Effector memory CD4-positive, alpha-beta T cell (primary cell): ENCODE data around the gene TSPEAR.

Experiments
- DNase-seq, 3 donors: peaks; one replicate each; pipeline ENCODE4 v3.0.0-alpha.2; 2020
- H3K27ac ChIP-seq: 2 replicates; pipeline ENCODE4 v1.7.0; 2013; ENCODE audit warnings: mild to moderate bottlenecking, low read length, moderate library complexity; ENCODE audit not compliant: insufficient read depth, poor library complexity, severe bottlenecking
- H3K27me3 ChIP-seq: replicated peaks from 2 replicates; pipeline ENCODE4 v1.7.0; 2013; ENCODE audit warnings: mild to moderate bottlenecking, low read length; ENCODE audit not compliant: insufficient read depth, control insufficient read depth, poor library complexity, severe bottlenecking
- H3K36me3 ChIP-seq: 2 replicates; pipeline ENCODE4 v1.7.0; 2013; ENCODE audit warnings: mild to moderate bottlenecking, low read length, moderate library complexity; ENCODE audit not compliant: control insufficient read depth, insufficient read depth
- H3K4me1 ChIP-seq: 2 replicates; pipeline ENCODE4 v1.7.0; 2013; ENCODE audit warnings: low read length, mild to moderate bottlenecking; ENCODE audit not compliant: control insufficient read depth, insufficient read depth, poor library complexity, severe bottlenecking
- H3K4me3 ChIP-seq: 2 replicates; pipeline ENCODE4 v1.7.0; 2013; ENCODE audit warnings: low read length, low read depth, mild to moderate bottlenecking; ENCODE audit not compliant: insufficient read depth, poor library complexity, severe bottlenecking
- H3K9me3 ChIP-seq: 2 replicates; pipeline ENCODE4 v1.7.0; 2013; ENCODE audit warnings: mild to moderate bottlenecking, low read length, moderate library complexity; ENCODE audit not compliant: control insufficient read depth
- total RNA-seq, 3 donors: gene quantifications; one replicate each; lab custom pipeline; 2026; lab: John Stamatoyannopoulos, UW

Gene TSPEAR
- total RNA-seq = 0 to 0.09 (median 0) reads per million in 3 donors

GRCh38 chr21:44711327-44712202 is at the start of gene TSPEAR:
TSS of gene TSPEAR (minus strand) at chr21:44711572. CDS start at chr21:44711514, 58 bp downstream.
- DNase-seq = no peak
- Histone ChIP-seq H3K9me3 (no peaks in the 10 kb centered on the region), H3K36me3 (no peaks in the 10 kb centered on the region), H3K4me3 (peak within 1 kb of the TSS; percentile 12), H3K27me3 (peaks cover 57% of the 10 kb centered on the region), H3K4me1 (peaks cover 33% of the 10 kb centered on the region), H3K27ac (no peak within 1 kb of the TSS)

DNA sequence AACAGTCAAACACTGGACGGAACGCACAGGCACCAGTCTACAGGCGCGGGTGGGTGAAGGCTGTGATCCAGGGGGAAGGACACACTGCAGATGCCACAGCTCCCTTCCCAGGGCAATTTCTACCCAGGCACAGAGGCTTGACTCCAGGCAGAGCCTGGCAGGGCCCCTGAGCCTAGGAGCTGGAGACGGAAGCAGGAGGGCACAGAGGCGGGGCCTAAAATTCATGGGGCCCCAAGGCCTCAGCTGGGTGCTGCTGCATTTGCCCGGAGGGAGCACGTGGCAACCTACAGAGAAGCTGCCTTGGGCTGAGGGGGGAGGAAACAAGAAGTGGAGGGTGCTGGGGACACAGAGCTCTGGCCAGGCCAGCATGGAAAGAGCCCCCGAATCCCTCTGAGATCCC is 49.0 kb upstream of the TSPEAR start:
- H3K4me3 ChIP-seq = no peak overlapping the region
- no peak overlapping the region for H3K27ac ChIP-seq
- H3K36me3 ChIP-seq = no peaks in the 10 kb centered on the region
- no peaks in the 10 kb centered on the region for H3K9me3 ChIP-seq
- no peak for DNase-seq
- H3K27me3 ChIP-seq = no peaks in the 10 kb centered on the region
- peaks cover 7% of the 10 kb centered on the region for H3K4me1 ChIP-seq

DNA sequence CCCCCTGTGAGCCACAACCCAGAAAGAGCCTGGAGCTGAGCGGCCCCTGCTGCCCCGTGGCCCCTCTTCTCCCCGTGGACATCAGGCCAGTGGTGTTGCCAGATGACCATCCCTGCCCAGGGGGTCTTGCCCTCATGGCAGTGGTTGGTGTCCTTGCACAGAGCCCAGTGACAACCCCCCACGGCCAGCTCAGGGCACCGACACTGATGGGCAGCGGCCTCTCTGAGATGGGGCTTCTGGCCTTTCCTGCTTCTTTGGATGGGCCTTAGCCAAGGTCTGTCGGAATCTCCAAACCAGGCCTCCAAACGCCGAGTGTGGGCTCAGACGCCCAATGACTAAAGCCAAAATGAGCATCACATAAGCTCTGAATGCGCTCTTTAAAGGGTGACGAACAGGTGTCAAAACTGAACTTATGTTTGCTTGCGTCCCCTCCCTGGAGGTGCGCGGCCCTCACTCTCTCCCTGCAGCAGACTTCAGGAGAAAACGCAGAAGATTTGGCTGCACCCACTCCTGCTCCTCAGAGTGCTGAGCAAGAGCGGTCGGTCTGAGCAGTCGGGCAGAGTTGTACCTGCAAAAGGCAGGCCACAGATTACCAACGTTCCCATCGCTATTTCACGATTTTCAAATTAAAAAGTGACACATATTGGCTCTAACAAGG is 48.4 kb upstream of the TSPEAR start:
- peaks cover 1% of the 10 kb centered on the region for H3K4me1 ChIP-seq
- H3K4me3 ChIP-seq = no peak overlapping the region
- no peaks in the 10 kb centered on the region for H3K27me3 ChIP-seq
- H3K27ac ChIP-seq = no peak overlapping the region
- H3K36me3 ChIP-seq = no peaks in the 10 kb centered on the region
- DNase-seq = no peak
- H3K9me3 ChIP-seq = no peaks in the 10 kb centered on the region

GRCh38 chr21:44758781-44759627 is 47.6 kb upstream of the TSPEAR start:
- no peaks in the 10 kb centered on the region for H3K27me3 ChIP-seq
- no peak overlapping the region for H3K27ac ChIP-seq
- no peaks in the 10 kb centered on the region for H3K36me3 ChIP-seq
- H3K9me3 ChIP-seq = no peaks in the 10 kb centered on the region
- H3K4me3 ChIP-seq = no peak overlapping the region
- no peaks in the 10 kb centered on the region for H3K4me1 ChIP-seq
- DNase-seq = no peak

GRCh38 chr21:44758141-44758561 is 46.8 kb upstream of the TSPEAR start:
- H3K27me3 ChIP-seq = no peaks in the 10 kb centered on the region
- no peak overlapping the region for H3K4me3 ChIP-seq
- DNase-seq = no peak

GRCh38 chr21:44757731-44758130 is 46.4 kb upstream of the TSPEAR start:
- no peak overlapping the region for H3K4me3 ChIP-seq
- DNase-seq = no peak
- H3K4me1 ChIP-seq = no peaks in the 10 kb centered on the region
- H3K27me3 ChIP-seq = no peaks in the 10 kb centered on the region
- H3K9me3 ChIP-seq = no peaks in the 10 kb centered on the region
- no peaks in the 10 kb centered on the region for H3K36me3 ChIP-seq
- no peak overlapping the region for H3K27ac ChIP-seq

More at GRCh38 chr21:44758141-44758561, 46.8 kb upstream of the TSPEAR start:
- Histone ChIP-seq H3K9me3 (no peaks in the 10 kb centered on the region), H3K36me3 (no peaks in the 10 kb centered on the region), H3K4me1 (no peaks in the 10 kb centered on the region), H3K27ac (no peak overlapping the region)

DNA sequence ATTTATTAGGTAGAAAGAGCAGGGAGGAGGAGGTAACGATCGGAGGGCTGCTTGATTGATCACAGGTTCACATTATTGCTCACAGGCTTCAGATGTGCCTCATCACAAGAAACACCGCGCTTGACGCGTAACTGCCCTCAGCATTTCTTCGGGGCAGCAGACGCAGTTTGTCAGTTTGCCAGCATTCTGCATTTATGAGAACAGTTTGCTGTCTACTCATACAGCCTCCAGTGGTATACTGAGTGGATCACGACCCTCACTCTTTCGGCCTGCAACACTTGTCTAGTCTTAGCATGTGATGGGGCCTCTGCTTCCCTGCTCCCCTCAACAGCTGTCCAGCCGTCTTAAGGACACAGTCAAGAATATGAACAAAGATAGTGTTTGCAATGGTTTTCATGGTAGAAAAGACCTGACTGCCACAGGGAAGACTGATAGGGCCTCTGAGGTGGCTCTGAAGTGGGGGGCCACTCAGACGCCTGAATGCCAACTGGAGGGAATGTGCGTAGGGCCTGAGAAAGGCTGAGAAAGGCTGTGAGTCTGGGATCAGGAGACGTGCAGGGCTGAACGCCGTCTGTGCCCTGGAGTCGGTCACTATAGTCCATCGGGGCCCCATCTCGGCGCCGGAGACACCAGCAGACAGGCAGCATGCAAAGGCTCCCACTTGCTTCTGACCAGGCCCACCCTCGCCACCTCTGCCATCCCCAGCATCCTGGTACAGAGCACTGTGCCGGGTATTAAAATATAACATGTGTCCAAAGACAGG is 45.2 kb upstream of the TSPEAR start:
- H3K27me3 ChIP-seq = no peaks in the 10 kb centered on the region
- no peaks in the 10 kb centered on the region for H3K36me3 ChIP-seq
- H3K27ac ChIP-seq = no peak overlapping the region
- DNase-seq = no peak
- no peak overlapping the region for H3K4me3 ChIP-seq
- no peaks in the 10 kb centered on the region for H3K4me1 ChIP-seq
- no peaks in the 10 kb centered on the region for H3K9me3 ChIP-seq

- H3K9me3 ChIP-seq = no peaks in the 10 kb centered on the region
- no peak for DNase-seq
- no peak overlapping the region for H3K27ac ChIP-seq
- H3K27me3 ChIP-seq = no peaks in the 10 kb centered on the region
- no peak overlapping the region for H3K4me3 ChIP-seq
- H3K4me1 ChIP-seq = no peaks in the 10 kb centered on the region
- H3K36me3 ChIP-seq = no peaks in the 10 kb centered on the region
These were observed 43.9 kb upstream of the TSPEAR start for GRCh38 chr21:44755227-44755626.

DNA sequence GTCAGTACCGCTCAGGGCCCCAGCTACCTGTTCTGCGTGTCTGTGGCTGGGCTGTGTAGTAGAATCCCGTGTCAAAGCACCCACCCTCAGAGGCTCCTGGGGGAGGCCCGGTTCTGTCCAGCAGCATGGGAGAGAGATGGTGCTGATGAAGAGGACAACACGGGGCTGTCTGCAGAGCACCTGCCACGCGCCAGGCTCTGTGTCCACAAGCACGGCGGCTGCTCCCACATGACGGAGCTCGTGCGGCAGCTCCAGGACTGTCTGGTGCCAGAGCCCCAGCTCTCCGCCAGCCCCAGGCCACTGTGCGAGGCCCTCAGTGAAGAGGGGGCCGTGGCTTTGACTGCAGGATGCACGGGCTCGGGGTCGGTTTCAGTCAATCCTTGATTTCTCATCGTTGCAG is 42.0 kb upstream of the TSPEAR start:
- Histone ChIP-seq H3K27ac (no peak overlapping the region), H3K9me3 (no peaks in the 10 kb centered on the region), H3K4me1 (no peaks in the 10 kb centered on the region), H3K4me3 (no peak overlapping the region), H3K27me3 (no peaks in the 10 kb centered on the region), H3K36me3 (no peaks in the 10 kb centered on the region)
- DNase-seq = no peak
